Suprapubic skin (tissue), 4 donors: ENCODE measurements around the gene CST5. TPM values are rescaled to one million over a fixed set of nuclear protein-coding genes. Genes with fewer than 3 reads are reported as not detected.
"Not testable (repeated sequence)": the region's sequence is repeated elsewhere in the genome, so short reads cannot be mapped to it uniquely, and the experiment has no call there.

ENCODE experiments used
- DNase-seq, 2 donors: peaks; one replicate each; pipeline ENCODE4 v3.0.0-alpha.2; 2019; ENCODE audit warnings: low spot score in 2 of 2
- H3K27ac ChIP-seq: fragments of 200-600 bp; sonication (generic); one replicate; pipeline ENCODE4 v1.5.1; 2019
- H3K27me3 ChIP-seq: fragments of 200-600 bp; sonication (generic); one replicate; pipeline ENCODE4 v1.5.1; 2019
- H3K36me3 ChIP-seq: fragments of 200-600 bp; sonication (generic); one replicate; pipeline ENCODE4 v1.5.1; 2019
- H3K4me1 ChIP-seq: fragments of 200-600 bp; sonication (generic); one replicate; pipeline ENCODE4 v1.5.1; 2019
- H3K4me3 ChIP-seq: fragments of 200-600 bp; sonication (generic); one replicate; pipeline ENCODE4 v1.5.1; 2019; ENCODE audit warnings: mild to moderate bottlenecking
- H3K9me3 ChIP-seq: fragments of 200-600 bp; sonication (generic); one replicate; pipeline ENCODE4 v1.5.1; 2019
- CTCF ChIP-seq, 2 donors: fragments of 200-600 bp in 1 of 2; fragments of 450-650 bp in 1 of 2; sonication (generic) in 1 of 2; IDR thresholded peaks; one replicate each; pipeline ENCODE4 v1.5.1; 2016 to 2019; ENCODE audit warnings: antibody characterized with exemption in 2 of 2, mild to moderate bottlenecking in 1 of 2, moderate library complexity in 1 of 2
- EP300 ChIP-seq: sonication (generic); formaldehyde crosslinking; IDR thresholded peaks from one replicate; pipeline ENCODE4 v1.6.1; 2017; ENCODE audit warnings: antibody characterized with exemption
- POLR2A ChIP-seq, 2 donors: fragments of 450-650 bp; IDR thresholded peaks; one replicate each; pipeline ENCODE4 v1.6.1; 2017; ENCODE audit warnings: antibody characterized with exemption in 2 of 2, mild to moderate bottlenecking in 2 of 2, moderate library complexity in 2 of 2
- POLR2AphosphoS5 ChIP-seq, 3 donors: sonication (generic); formaldehyde crosslinking; IDR thresholded peaks; one replicate each; pipeline ENCODE4 v1.6.1; 2017; ENCODE audit warnings: antibody characterized with exemption in 3 of 3
- WGBS: methylation state at CpG from one replicate; pipeline ENCODE4 v1.1.5; 2018; 5-methylcytosine and 5-hydroxymethylcytosine counted together
- total RNA-seq, 4 donors: library from RNA; depleted of rRNA; stranded (reverse); fragments of >200 nt; gene quantifications; one replicate each; pipeline ENCODE4 v1.1.0, GENCODE V29; 2016

Gene CST5
- total RNA-seq, 4 donors from 2014 or later: not detected

- Histone ChIP-seq H3K36me3 (no peaks in the 10 kb centered on the region), H3K4me3 (no peak overlapping the region), H3K9me3 (no peaks in the 10 kb centered on the region), H3K27ac (no peak overlapping the region), H3K4me1 (peaks cover 24% of the 10 kb centered on the region), H3K27me3 (no peaks in the 10 kb centered on the region)
- no peak for TF ChIP-seq EP300
- no peak for TF ChIP-seq CTCF (IDR thresholded peaks at IDR 0.05)
- no peak for TF ChIP-seq POLR2AphosphoS5 (IDR thresholded peaks at IDR 0.05)
- no peak for TF ChIP-seq POLR2A (IDR thresholded peaks at IDR 0.05)
- 35% methylated on average over 3 of the region's 5 CpGs for WGBS
- no peak for DNase-seq
Measured at GRCh38 chr20:23920408-23921325, 41.1 kb upstream of the CST5 start.

GRCh38 chr20:23918896-23919295 lies 39.3 kb upstream of the CST5 start:
- WGBS: 69% methylated on average over 3 of the region's 4 CpGs
- Histone ChIP-seq H3K27ac (no peak overlapping the region), H3K4me1 (peaks cover 24% of the 10 kb centered on the region)

GRCh38 chr20:23918101-23918862 lies 38.7 kb upstream of the CST5 start:
- H3K27ac ChIP-seq: no peak overlapping the region
- TF ChIP-seq EP300: no peak
- TF ChIP-seq POLR2A (IDR thresholded peaks at IDR 0.05): no peak
- H3K36me3 ChIP-seq: no peaks in the 10 kb centered on the region
- 84% methylated on average over 10 of the region's 11 CpGs for WGBS
- H3K4me1 ChIP-seq: peaks cover 24% of the 10 kb centered on the region
- no peaks in the 10 kb centered on the region for H3K9me3 ChIP-seq
- H3K4me3 ChIP-seq: no peak overlapping the region
- no peaks in the 10 kb centered on the region for H3K27me3 ChIP-seq
- DNase-seq: no peak

More at GRCh38 chr20:23918896-23919295, 39.3 kb upstream of the CST5 start:
- DNase-seq: no peak
- TF ChIP-seq EP300 (no peak), CTCF (IDR thresholded peaks at IDR 0.05) (no peak), POLR2AphosphoS5 (IDR thresholded peaks at IDR 0.05) (no peak), POLR2A (IDR thresholded peaks at IDR 0.05) (no peak)
- Histone ChIP-seq H3K9me3 (no peaks in the 10 kb centered on the region), H3K36me3 (no peaks in the 10 kb centered on the region), H3K4me3 (no peak overlapping the region), H3K27me3 (no peaks in the 10 kb centered on the region)

- Histone ChIP-seq H3K4me1 (peaks cover 24% of the 10 kb centered on the region), H3K9me3 (no peaks in the 10 kb centered on the region), H3K27me3 (no peaks in the 10 kb centered on the region), H3K4me3 (no peak overlapping the region), H3K36me3 (no peaks in the 10 kb centered on the region), H3K27ac (no peak overlapping the region)
- 85% methylated on average over 9 of the region's 9 CpGs for WGBS
- no peak for DNase-seq
- no peak for TF ChIP-seq POLR2AphosphoS5 (IDR thresholded peaks at IDR 0.05)
- TF ChIP-seq POLR2A (IDR thresholded peaks at IDR 0.05): no peak
- TF ChIP-seq CTCF (IDR thresholded peaks at IDR 0.05): no peak
- TF ChIP-seq EP300: no peak
Measured at GRCh38 chr20:23917024-23917725, 37.6 kb upstream of the CST5 start.

GRCh38 chr20:23915844-23916243 lies 36.3 kb upstream of the CST5 start:
- Histone ChIP-seq H3K36me3 (no peaks in the 10 kb centered on the region), H3K9me3 (no peaks in the 10 kb centered on the region), H3K4me3 (no peak overlapping the region), H3K4me1 (peaks cover 20% of the 10 kb centered on the region), H3K27ac (no peak overlapping the region), H3K27me3 (no peaks in the 10 kb centered on the region)
- TF ChIP-seq POLR2A (IDR thresholded peaks at IDR 0.05): no peak
- no peak for TF ChIP-seq EP300
- no peak for TF ChIP-seq POLR2AphosphoS5 (IDR thresholded peaks at IDR 0.05)
- no peak for TF ChIP-seq CTCF (IDR thresholded peaks at IDR 0.05)
- DNase-seq: no peak
- 79% methylated on average over 1 of the region's 1 CpG for WGBS

- not testable (repeated sequence) for H3K27ac ChIP-seq, H3K4me3 ChIP-seq, H3K36me3 ChIP-seq, H3K27me3 ChIP-seq, DNase-seq, H3K4me1 ChIP-seq, H3K9me3 ChIP-seq
- 87% methylated on average over 4 of the region's 4 CpGs for WGBS
Measured at GRCh38 chr20:23914469-23914868, 34.9 kb upstream of the CST5 start.
